Inflammatory macrophage treated with lipopolysaccharide for 4 hours (primary cell): ENCODE measurements around the gene FKBP1A.

Experiments used
- DNase-seq: peaks from one replicate; pipeline ENCODE4 v3.0.0-alpha.2; 2020

The FKBP1A gene

GRCh38 chr20:1383623-1384404, 9.0 kb downstream of the FKBP1A start:
- DNase-seq: no peak

DNA sequence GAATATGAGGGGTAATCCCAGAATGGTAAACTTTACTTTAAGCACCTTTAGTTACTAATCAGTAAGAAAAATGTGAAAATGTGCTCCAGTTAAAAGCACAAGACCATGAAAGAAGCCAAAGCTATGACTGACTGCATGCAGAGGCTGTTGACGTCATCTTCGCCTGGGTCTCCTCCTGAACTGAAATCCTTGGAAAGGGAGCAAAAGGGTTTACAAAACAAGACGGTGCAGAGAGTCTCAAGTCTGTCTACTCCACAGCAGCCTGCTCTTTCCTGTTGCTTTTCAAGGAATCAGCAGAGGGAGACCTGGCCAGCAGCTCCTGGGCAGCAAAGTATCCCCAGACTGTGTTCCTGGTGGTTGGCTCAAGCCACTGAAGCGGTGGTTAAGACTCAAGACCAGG, 10.2 kb downstream of the FKBP1A start:
- no peak for DNase-seq

GRCh38 chr20:1381753-1382591, 10.9 kb downstream of the FKBP1A start:
- no peak for DNase-seq

- DNase-seq: peak; percentile 42
These were observed 14.1 kb downstream of the FKBP1A start for GRCh38 chr20:1378735-1379125.

- no peak for DNase-seq
These were observed 14.7 kb downstream of the FKBP1A start for GRCh38 chr20:1377984-1378734.

GRCh38 chr20:1377341-1377871, 15.4 kb downstream of the FKBP1A start:
- DNase-seq: peak; percentile 3

- DNase-seq: peak; percentile 88
These were observed 16.2 kb downstream of the FKBP1A start for GRCh38 chr20:1376408-1377270.

- peak; percentile 65 for DNase-seq
These were observed 16.8 kb downstream of the FKBP1A start for GRCh38 chr20:1376007-1376406.

DNA sequence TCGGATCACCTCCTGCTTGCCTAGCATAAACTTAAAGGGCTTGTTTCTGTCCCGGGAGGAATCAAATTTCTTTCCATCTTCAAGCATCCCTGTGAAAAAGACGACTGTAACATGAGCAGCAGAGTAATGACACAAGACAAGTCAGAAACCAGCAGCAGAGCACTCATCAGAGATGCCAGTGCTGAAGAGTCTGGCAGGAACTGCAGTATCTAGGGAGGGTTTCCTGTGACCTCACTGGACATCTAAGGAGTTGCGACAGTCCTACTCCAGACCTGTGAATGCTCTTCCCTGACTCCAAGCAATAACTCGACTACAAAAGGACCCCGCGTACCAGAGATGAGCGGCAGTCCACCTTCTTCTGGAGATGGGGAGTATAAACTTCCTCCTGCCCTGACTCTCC, 17.3 kb downstream of the FKBP1A start:
- DNase-seq: peak; percentile 62

DNA sequence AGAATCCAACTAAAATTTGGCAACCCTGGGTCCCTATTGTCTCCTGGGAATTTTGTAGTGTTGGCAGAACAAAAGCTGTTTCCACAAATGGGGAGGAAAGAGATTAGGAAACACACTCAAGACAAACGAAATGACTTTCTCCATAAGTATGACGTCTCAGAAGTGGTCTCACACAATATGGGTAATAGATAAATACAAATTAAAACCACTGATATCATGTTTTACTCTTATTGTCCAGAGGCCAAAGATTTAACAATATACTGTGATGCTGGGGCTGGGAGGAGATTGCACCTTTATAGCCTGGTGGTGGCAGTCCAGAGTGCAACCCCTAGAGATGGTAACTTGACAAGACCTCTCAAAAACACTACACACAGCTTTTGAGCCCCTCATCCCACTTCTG, 18.6 kb downstream of the FKBP1A start:
- no peak for DNase-seq

DNA sequence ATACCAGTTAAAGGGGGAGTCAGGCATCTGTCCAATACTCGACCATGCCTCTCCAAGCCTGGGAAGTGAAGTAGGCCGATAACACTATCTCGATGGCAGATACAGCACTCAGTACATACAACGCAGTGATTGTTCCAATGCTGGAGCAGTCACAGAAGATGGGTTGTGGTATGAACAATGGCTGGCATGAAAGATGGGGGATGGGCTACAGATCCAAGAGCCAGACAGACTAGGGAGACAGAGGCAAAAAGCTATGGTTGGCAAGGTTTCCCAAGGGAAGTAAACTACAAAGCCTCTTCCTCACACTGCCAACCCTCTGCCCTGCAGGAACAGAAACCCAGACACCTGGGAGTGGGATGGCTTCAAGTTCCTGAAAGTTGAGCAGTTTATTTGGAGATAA, 19.2 kb downstream of the FKBP1A start:
- DNase-seq: no peak

DNA sequence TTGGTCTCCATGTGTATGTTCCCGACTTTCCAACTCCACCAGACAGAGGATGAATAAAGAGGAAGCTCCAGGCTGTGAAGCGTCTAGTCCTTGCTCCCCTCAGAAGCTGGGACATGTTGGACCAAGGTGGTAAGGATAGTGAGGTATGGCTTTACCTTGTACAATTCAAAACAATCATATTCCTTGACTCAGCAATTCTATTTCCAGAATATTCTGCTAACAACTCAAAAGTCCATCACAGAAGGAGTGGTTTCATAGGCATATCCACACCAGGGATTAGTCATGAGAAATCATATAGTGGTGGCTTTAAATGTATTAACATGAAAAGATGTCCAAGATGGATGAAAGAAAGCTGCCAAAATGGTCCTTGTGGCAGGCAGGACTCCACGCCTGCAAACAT, 19.8 kb downstream of the FKBP1A start:
- DNase-seq: no peak

- DNase-seq: no peak
These were observed 20.9 kb downstream of the FKBP1A start for GRCh38 chr20:1371830-1372539.

GRCh38 chr20:1371202-1371782, 21.6 kb downstream of the FKBP1A start:
- no peak for DNase-seq

DNA sequence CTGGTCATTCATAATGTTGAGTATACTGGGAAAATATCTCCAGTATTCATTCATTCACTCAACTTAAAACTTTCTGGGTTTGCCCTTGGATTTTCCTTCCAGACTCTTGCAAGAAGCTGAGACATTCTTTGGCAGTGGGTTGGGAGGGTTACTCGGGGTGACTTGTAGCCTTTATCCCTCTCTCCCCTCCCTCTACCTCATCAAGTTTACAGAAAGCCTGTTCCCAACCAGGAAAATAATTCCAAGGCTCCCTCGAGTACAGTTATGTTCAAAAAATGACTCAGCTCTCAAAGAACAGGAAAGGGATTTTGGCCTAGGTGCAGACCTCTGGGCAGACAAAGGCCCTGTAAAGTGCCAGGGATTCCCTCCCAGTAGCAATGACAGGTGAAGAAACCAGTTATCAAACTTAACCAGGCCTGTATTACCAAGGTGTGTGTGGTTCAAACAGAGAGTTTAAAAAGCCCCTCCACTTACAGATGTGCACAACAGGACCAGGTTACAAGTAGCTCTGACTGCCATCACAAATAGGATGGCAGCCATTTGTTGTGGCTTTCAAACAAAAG, 22.2 kb downstream of the FKBP1A start:
- DNase-seq: no peak

GRCh38 chr20:1369970-1370369, 22.9 kb downstream of the FKBP1A start:
- no peak for DNase-seq

DNA sequence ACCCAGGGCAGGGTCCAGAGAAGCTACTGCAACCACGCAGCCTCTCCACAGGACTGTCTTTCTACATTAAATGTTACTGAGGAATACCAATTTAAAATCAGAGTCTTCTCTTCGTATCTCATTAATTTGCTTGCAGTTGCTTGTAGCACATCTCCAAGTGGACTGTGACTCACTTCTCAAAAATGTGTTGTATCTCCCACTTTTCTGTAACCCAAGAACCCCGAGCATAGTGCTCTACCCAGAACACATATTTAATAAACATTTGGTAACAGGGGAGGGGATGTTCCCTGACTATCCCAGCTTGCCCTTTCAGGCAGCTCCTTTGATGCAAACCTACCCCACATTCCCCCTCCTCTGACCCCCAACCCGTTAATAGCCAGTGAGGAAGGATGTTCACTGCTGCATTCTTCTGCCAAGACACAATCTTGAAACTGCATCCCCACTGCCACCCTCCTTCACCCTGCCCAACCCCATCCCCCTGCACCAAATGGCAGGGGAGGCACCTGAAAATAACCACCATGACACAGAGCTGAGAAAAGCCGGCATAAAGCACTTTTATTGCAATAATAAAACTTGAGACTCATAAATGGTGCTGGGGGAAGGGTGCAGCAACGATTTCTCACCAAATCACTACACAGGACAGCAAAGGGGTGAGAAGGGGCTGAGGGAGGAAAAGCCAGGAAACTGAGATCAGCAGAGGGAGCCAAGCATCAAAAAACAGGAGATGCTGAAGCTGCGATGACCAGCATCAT, 24.2 kb downstream of the FKBP1A start:
- DNase-seq: no peak

GRCh38 chr20:1367479-1367878, 25.4 kb downstream of the FKBP1A start:
- no peak for DNase-seq

DNA sequence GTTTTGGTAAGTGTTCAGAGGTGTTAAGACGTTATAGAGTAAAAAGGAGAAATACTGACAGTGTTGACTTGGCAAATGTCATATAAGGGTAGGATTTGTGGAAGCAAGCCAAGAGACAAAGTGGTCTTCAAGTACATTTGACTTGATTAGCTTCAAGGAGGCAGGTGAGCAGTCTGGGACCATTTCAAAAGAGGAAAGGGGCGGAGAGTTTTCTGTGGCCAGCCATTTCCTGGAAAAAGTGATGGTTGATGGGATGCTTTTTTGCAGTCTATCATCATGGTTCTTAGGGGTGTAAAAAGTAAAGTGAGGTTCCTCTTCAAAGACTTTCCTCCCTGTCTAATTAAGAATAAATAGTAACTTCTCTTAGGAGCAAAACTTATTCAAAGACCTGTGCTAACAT, 28.7 kb downstream of the FKBP1A start:
- DNase-seq: no peak

- DNase-seq: no peak
These were observed 29.3 kb downstream of the FKBP1A start for GRCh38 chr20:1363522-1363921.
